ENCODE results near the gene CPPED1. TPM values are rescaled to one million over a fixed set of nuclear protein-coding genes. Genes with fewer than 3 reads are reported as not detected.

CPPED1 gene
- total RNA-seq, 2 donors from 2014 or later: 14.8 to 38.4 TPM

- Histone ChIP-seq H3K27ac (no peak overlapping the region), H3K27me3 (replicated peaks; ENCODE audit: insufficient read depth) (no peaks in the 10 kb centered on the region), H3K36me3 (no peaks in the 10 kb centered on the region), H3K9me3 (no peaks in the 10 kb centered on the region), H3K4me1 (ENCODE audit: control insufficient read depth in 1 of 2, low read depth in 2 of 2) (no peaks in the 10 kb centered on the region), H3K4me3 (no peak overlapping the region)
- ATAC-seq (ENCODE audit: insufficient number of reproducible peaks, low FRiP score, low read depth) (no peak), DNase-seq (ENCODE audit: low spot score) (no peak)
- TF ChIP-seq CTCF (IDR thresholded peaks at IDR 0.05): no peak
Observed at GRCh38 chr16:12690024-12690423, 113.7 kb downstream of the CPPED1 start.

GRCh38 chr16:12688951-12689850 is 114.5 kb downstream of the CPPED1 start:
- Histone ChIP-seq H3K27ac (no peak overlapping the region), H3K4me3 (no peak overlapping the region), H3K4me1 (ENCODE audit: control insufficient read depth in 1 of 2, low read depth in 2 of 2) (no peaks in the 10 kb centered on the region), H3K9me3 (no peaks in the 10 kb centered on the region), H3K27me3 (replicated peaks; ENCODE audit: insufficient read depth) (no peaks in the 10 kb centered on the region), H3K36me3 (no peaks in the 10 kb centered on the region)
- DNase-seq (ENCODE audit: low spot score) (no peak), ATAC-seq (ENCODE audit: insufficient number of reproducible peaks, low FRiP score, low read depth) (no peak)
- TF ChIP-seq CTCF (IDR thresholded peaks at IDR 0.05): no peak

- Histone ChIP-seq H3K4me1 (ENCODE audit: control insufficient read depth in 1 of 2, low read depth in 2 of 2) (no peaks in the 10 kb centered on the region), H3K27me3 (replicated peaks; ENCODE audit: insufficient read depth) (no peaks in the 10 kb centered on the region), H3K36me3 (no peaks in the 10 kb centered on the region), H3K9me3 (no peaks in the 10 kb centered on the region), H3K4me3 (no peak overlapping the region), H3K27ac (no peak overlapping the region)
- no peak for ATAC-seq (ENCODE audit: insufficient number of reproducible peaks, low FRiP score, low read depth)
- TF ChIP-seq CTCF (IDR thresholded peaks at IDR 0.05): no peak
- DNase-seq (ENCODE audit: low spot score): no peak
Observed at GRCh38 chr16:12685806-12686205, 117.9 kb downstream of the CPPED1 start.

GRCh38 chr16:12682432-12683165 is 121.1 kb downstream of the CPPED1 start:
- no peak for ATAC-seq (ENCODE audit: insufficient number of reproducible peaks, low FRiP score, low read depth)
- Histone ChIP-seq H3K4me3 (no peak overlapping the region), H3K27me3 (replicated peaks; ENCODE audit: insufficient read depth) (no peaks in the 10 kb centered on the region), H3K4me1 (ENCODE audit: control insufficient read depth in 1 of 2, low read depth in 2 of 2) (no peaks in the 10 kb centered on the region), H3K9me3 (no peaks in the 10 kb centered on the region), H3K27ac (no peak overlapping the region), H3K36me3 (no peaks in the 10 kb centered on the region)
- DNase-seq (ENCODE audit: low spot score): no peak
- no peak for TF ChIP-seq CTCF (IDR thresholded peaks at IDR 0.05)

GRCh38 chr16:12681653-12682052 is 122.0 kb downstream of the CPPED1 start:
- H3K36me3 ChIP-seq: no peaks in the 10 kb centered on the region
- no peak for TF ChIP-seq CTCF (IDR thresholded peaks at IDR 0.05)
- no peaks in the 10 kb centered on the region for H3K4me1 ChIP-seq (ENCODE audit: control insufficient read depth in 1 of 2, low read depth in 2 of 2)
- no peak overlapping the region for H3K4me3 ChIP-seq
- ATAC-seq (ENCODE audit: insufficient number of reproducible peaks, low FRiP score, low read depth) (no peak), DNase-seq (ENCODE audit: low spot score) (no peak)
- H3K27me3 ChIP-seq (replicated peaks; ENCODE audit: insufficient read depth): no peaks in the 10 kb centered on the region
- no peak overlapping the region for H3K27ac ChIP-seq
- no peaks in the 10 kb centered on the region for H3K9me3 ChIP-seq
